K562 (cell line): ENCODE measurements around the gene NEURL2. TPM values are rescaled to one million over a fixed set of nuclear protein-coding genes. Genes with fewer than 3 reads are reported as not detected.

Experiments used
- DLX4 ChIP-seq: fragments of 250-450 bp; sonication (Bioruptor Pico); IDR thresholded peaks from 2 replicates; pipeline ENCODE4 v1.6.1; 2021; ENCODE audit warnings: mild to moderate bottlenecking
- ELF4 ChIP-seq: fragments of 450-650 bp; formaldehyde crosslinking; IDR thresholded peaks from 2 replicates; pipeline ENCODE4 v1.4.0; 2022; ENCODE audit warnings: missing genetic modification characterization
- FOXK2 ChIP-seq, 2 experiments: fragments of 450-650 bp; IDR thresholded peaks in 1 of 2; conservative IDR thresholded peaks in 1 of 2; 2 replicates each; pipeline ENCODE4 v1.6.1; 2016; ENCODE audit warnings: low read depth in 2 of 2, mild to moderate bottlenecking in 1 of 2
- SAP30 ChIP-seq: fragments of 200-600 bp; sonication (generic); IDR thresholded peaks from 2 replicates; pipeline ENCODE4 v1.6.1; 2012; ENCODE audit warnings: borderline replicate concordance, low read depth, mild to moderate bottlenecking, moderate library complexity, low read length, control low read depth, inconsistent platforms; ENCODE audit not compliant: insufficient read depth, poor library complexity, severe bottlenecking
- SP2 ChIP-seq: IDR thresholded peaks from 2 replicates; pipeline ENCODE4 v1.6.1; 2011; ENCODE audit warnings: mild to moderate bottlenecking, low read depth, low read length, moderate library complexity; ENCODE audit not compliant: poor library complexity, severe bottlenecking; ENCODE audit errors: extremely low read depth
- THRA ChIP-seq: fragments of 450-650 bp; IDR thresholded peaks from 2 replicates; pipeline ENCODE4 v1.6.1; 2017; ENCODE audit warnings: mild to moderate bottlenecking, moderate library complexity
- ZBTB40 ChIP-seq, 2 experiments: fragments of 450-650 bp in 1 of 2; sonication (generic) in 1 of 2; formaldehyde crosslinking in 1 of 2; IDR thresholded peaks; 2 replicates each; pipeline versions ENCODE4 v1.7.1 to v1.9.0; 2016 to 2022; ENCODE audit warnings: inconsistent platforms in 1 of 2, mild to moderate bottlenecking in 1 of 2, missing genetic modification reagents in 1 of 2
- ZC3H8 ChIP-seq: fragments of 450-650 bp; IDR thresholded peaks from 2 replicates; pipeline ENCODE4 v1.6.1; 2017
- ZFPM2 ChIP-seq: fragments of 250-450 bp; sonication (Bioruptor Pico); IDR thresholded peaks from 2 replicates; pipeline ENCODE4 v1.5.1; 2022; ENCODE audit warnings: mild to moderate bottlenecking
- polyA plus RNA-seq, 8 experiments: library from polyadenylated mRNA; depleted of rRNA in 4 of 8; stranded (reverse) in 5 of 8; unstranded in 3 of 8; fragments of >200 nt; fragmentation: Nextera tagmentation in 2 of 8; fragmentation: Illumina TruSeq in 1 of 8; extraction: Ambion mirVana in 2 of 8; extraction: Trizol in 1 of 8; gene quantifications; 2 replicates each; pipeline versions ENCODE4 v1.2.1 to v1.2.3, GENCODE V29; 2011 to 2014; ENCODE audit warnings: inconsistent platforms in 1 of 8, missing spikeins in 1 of 8
- total RNA-seq, 7 experiments: library from RNA; depleted of rRNA in 6 of 7; stranded (reverse); fragments of >200 nt in 6 of 7; fragmentation: Illumina TruSeq in 2 of 7; extraction: Trizol in 2 of 7; gene quantifications; 2 replicates each; pipeline versions ENCODE4 v1.2.1 to v1.2.3, GENCODE V29; 2011 to 2021; ENCODE audit warnings: low replicate concordance in 1 of 7
- TF ChIP-seq, protein P1 (sequence below): fragments of 250-450 bp; sonication (Bioruptor Pico); IDR thresholded peaks from 2 replicates; pipeline ENCODE4 v1.5.0; 2021
- TF ChIP-seq, protein P2 (sequence below): sonication (generic); formaldehyde crosslinking; IDR thresholded peaks from 2 replicates; pipeline ENCODE4 v1.8.1; 2023; ENCODE audit warnings: mild to moderate bottlenecking, missing genetic modification reagents

NEURL2 gene
- total and polyA plus RNA-seq, 9 of the 15 experiments (the other 6 are each of a cell fraction or from before 2014, with no cell fraction given) = 0.22 to 1.9 (median 0.50) TPM; not detected in 1

GRCh38 chr20:45880988-45881788, 9.8 kb downstream of the NEURL2 start, which contains the start of gene ZSWIM1 (continued):
- TF ChIP-seq, protein P1, sequence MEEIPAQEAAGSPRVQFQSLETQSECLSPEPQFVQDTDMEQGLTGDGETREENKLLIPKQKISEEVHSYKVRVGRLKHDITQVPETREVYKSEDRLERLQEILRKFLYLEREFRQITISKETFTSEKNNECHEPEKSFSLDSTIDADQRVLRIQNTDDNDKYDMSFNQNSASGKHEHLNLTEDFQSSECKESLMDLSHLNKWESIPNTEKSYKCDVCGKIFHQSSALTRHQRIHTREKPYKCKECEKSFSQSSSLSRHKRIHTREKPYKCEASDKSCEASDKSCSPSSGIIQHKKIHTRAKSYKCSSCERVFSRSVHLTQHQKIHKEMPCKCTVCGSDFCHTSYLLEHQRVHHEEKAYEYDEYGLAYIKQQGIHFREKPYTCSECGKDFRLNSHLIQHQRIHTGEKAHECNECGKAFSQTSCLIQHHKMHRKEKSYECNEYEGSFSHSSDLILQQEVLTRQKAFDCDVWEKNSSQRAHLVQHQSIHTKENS (CRISPR knock-in tag) = no peak
- TF ChIP-seq SP2 (peak; percentile 96), DLX4 (CRISPR knock-in tag) (no peak), FOXK2 (conservative IDR thresholded peaks at IDR 0.05 in 1 of 2, IDR thresholded peaks at IDR 0.05 in 1 of 2; ENCODE audit: low read depth in 2 of 2) (peak in 1 of 2 experiments; percentile 31; a peak in 1 of 4 replicates), ZBTB40 (IDR thresholded peaks at IDR 0.05) (peak; percentile 50; the same call in 1 of the 2 replicates), ZBTB40 (CRISPR knock-in tag; IDR thresholded peaks at IDR 0.05) (no peak), ZC3H8 (no peak), THRA (no peak), ELF4 (CRISPR knock-in tag) (no peak), ZFPM2 (CRISPR knock-in tag) (no peak), SAP30 (peak; percentile 68)
- TF ChIP-seq, protein P2, sequence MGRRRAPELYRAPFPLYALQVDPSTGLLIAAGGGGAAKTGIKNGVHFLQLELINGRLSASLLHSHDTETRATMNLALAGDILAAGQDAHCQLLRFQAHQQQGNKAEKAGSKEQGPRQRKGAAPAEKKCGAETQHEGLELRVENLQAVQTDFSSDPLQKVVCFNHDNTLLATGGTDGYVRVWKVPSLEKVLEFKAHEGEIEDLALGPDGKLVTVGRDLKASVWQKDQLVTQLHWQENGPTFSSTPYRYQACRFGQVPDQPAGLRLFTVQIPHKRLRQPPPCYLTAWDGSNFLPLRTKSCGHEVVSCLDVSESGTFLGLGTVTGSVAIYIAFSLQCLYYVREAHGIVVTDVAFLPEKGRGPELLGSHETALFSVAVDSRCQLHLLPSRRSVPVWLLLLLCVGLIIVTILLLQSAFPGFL (CRISPR knock-in tag) = no peak
